Keratinocyte (primary cell): ENCODE data around the gene PTX3.

ENCODE experiments used
- EZH2 ChIP-seq: IDR thresholded peaks from one replicate; pipeline ENCODE4 v1.6.1; 2012; ENCODE audit warnings: inconsistent platforms, mild to moderate bottlenecking, low read length, moderate library complexity
- TF ChIP-seq, protein P1 (sequence below), 3 experiments: IDR thresholded peaks in 1 of 3; conservative IDR thresholded peaks in 1 of 3; optimal IDR thresholded peaks in 1 of 3; 2 replicates in 2 of 3; 3 replicates in 1 of 3; pipeline versions ENCODE3 to v1.5.1; 2011; ENCODE audit warnings: low read length in 3 of 3, mild to moderate bottlenecking in 3 of 3, moderate library complexity in 2 of 3, control low read depth in 1 of 3, inconsistent platforms in 1 of 3; ENCODE audit not compliant: insufficient read depth in 2 of 3; ENCODE audit errors: extremely low read depth in 1 of 3

DNA sequence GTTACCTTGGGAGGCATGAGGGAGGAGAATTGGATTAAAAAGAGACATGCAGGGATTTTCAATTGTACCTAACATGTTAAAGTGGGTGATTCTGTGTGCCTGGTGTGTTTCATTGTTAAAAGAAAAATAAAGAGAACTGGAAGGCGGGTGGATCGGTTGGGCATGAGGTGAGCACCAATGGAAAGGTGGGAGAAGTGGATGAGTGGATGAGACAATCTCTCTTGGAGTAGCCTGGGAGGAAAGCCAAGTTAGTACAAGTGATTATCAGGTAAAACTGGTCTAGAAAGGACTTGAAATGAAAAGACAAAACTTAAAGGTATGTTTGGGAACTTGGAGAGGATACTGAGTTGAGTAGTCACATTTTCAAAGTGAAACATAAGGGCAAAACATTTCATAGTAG is 54.5 kb downstream of the PTX3 start:
- TF ChIP-seq, protein P1, sequence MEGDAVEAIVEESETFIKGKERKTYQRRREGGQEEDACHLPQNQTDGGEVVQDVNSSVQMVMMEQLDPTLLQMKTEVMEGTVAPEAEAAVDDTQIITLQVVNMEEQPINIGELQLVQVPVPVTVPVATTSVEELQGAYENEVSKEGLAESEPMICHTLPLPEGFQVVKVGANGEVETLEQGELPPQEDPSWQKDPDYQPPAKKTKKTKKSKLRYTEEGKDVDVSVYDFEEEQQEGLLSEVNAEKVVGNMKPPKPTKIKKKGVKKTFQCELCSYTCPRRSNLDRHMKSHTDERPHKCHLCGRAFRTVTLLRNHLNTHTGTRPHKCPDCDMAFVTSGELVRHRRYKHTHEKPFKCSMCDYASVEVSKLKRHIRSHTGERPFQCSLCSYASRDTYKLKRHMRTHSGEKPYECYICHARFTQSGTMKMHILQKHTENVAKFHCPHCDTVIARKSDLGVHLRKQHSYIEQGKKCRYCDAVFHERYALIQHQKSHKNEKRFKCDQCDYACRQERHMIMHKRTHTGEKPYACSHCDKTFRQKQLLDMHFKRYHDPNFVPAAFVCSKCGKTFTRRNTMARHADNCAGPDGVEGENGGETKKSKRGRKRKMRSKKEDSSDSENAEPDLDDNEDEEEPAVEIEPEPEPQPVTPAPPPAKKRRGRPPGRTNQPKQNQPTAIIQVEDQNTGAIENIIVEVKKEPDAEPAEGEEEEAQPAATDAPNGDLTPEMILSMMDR (optimal IDR thresholded peaks at IDR 0.05 in 1 of 3, IDR thresholded peaks at IDR 0.05 in 1 of 3, conservative IDR thresholded peaks at IDR 0.05 in 1 of 3; ENCODE audit: extremely low read depth in 1 of 3, insufficient read depth in 2 of 3, low read length in 3 of 3) = no peak
- TF ChIP-seq EZH2 = no peak
